Stimulated activated CD4-positive, alpha-beta T cell treated with anti-CD3 and anti-CD28 coated beads, Interleukin-15, amount 100 ng/mL, for 48 hours (primary cell): ENCODE results near the gene MLLT3.

ENCODE experiments used
- DNase-seq, 2 donors: peaks; one replicate each; pipeline ENCODE4 v3.0.0-alpha.2; 2020; ENCODE audit warnings: low read depth in 2 of 2

MLLT3 gene

DNA sequence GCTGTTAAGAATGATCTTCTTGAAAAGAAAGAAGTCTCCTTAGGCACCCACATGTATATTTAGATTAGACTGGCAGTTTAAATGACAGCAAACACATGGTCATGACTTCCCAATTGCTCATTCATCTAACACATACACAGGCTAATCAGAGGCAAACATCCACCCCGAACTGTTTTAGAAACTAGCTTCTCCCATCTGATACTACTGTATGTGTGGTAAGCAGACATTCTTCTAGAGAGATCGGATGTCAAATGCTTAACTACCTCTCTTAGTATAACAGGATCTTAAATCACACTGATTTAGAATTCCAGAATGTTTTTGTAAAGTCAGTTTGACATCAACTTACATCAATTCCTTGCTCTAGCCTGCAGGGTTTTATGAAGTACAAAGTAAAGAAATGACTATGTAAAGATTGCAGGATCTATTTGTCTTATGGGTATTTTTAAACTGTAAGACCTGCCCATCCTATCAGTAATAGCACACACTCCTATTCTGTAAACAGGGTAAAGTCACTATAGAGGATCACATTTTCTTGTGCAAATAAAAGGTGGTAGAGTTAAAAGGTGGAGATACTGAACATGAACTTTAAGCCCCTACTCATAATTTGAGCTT is 239.7 kb downstream of the MLLT3 start:
- no peak for DNase-seq

DNA sequence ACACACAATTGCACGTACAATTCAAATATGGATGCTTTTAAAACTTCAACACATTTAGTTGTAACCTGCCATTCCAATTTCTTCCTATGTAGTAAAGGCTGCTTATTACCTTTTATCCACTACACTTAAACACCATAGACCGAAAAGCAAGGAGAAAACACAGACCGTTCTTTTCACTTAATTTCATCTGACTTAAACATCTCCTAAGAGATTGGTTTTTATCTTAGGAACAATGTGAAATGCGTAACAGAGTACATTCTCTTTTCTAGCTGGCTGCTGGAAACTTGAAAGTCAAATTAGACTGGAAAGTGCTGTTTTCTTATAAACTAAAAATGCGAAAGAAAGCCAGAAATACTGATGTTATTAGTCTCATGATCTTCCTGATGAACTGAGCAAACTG is 241.8 kb downstream of the MLLT3 start:
- no peak for DNase-seq

DNA sequence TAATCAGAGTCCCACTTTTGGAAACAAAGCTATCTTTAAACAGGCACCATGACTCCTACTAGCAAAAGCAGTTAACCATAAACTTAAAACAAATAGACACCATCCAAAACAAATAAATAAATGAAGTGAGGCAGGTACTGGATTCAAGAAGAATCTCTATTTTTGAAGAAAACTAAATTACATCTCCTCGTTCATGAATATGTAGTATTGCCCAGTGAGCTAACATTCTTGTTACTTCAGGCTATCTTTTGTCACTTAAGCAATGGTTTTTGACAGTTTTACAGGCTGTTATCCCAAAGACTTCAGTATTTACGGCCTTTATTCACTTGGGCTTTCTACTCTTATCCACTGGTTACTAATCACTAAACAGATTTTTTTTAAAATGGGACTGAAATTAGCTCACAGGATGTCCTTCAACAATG is 242.5 kb downstream of the MLLT3 start:
- no peak for DNase-seq

DNA sequence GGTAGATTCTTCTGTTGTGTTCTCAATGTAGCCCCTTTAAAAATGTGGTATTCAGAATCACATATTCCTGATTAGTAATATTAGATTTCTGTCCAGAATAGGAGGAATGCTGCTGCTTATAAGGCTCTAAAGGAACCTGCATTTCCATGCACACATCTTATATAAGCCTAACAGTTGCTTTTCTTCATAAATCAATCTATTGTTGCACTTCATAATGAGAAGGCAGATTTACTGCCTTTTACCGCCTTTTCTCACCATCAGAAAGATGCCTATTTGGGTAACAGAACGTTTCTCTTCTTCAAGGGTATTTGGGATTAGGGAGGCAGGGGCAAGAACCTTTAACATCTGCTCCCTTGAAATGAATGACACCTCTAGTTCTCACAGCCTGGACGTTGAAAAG is 243.4 kb downstream of the MLLT3 start:
- no peak for DNase-seq

DNA sequence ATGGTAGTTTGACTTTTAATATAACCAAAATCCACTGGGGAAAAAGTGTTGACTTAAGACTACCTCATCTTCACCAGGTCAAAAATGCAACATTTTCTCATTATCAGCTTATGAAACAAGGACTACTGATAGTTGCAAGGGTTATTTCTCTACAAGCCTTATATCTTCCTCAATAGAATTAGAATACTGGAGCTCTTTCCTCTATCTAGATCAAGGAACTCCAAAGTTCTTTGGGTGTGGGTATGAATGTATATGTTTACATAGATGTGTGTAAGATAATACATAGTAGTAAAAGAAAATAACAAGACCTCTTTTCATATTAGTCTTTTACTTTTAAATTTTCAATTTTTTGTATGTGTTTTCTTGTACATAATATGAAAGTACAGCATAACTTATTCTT is 244.5 kb downstream of the MLLT3 start:
- DNase-seq, result no peak

DNA sequence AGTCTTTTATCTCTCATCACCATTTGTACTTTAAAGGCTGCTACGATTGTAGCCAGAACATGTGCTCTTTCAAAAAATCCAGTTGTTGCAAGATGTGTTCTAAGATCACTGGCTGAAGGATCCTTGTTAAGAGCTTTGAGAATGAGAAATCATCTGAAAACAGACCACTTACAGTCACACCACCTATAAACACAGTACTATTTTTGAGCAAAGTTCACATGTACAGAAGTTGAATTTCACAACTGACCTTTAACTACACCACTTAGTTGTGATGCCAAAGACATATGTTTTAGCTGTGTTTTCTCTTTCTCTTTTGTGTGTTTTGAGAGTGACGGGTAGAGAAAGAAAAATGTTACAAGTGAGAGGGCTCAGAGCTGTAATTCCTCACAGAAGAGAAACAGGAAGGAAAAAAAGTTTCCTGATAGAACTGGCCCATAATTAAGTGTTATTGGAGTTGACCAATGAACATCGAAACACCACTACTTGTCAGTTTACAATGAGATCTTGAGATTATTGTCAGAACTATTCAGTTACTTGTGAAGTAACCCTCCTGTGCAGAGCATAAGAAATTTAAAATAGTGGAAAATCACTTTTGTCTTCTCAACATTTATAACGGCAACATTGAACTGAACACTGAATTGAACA is 245.4 kb downstream of the MLLT3 start:
- DNase-seq, result no peak

DNA sequence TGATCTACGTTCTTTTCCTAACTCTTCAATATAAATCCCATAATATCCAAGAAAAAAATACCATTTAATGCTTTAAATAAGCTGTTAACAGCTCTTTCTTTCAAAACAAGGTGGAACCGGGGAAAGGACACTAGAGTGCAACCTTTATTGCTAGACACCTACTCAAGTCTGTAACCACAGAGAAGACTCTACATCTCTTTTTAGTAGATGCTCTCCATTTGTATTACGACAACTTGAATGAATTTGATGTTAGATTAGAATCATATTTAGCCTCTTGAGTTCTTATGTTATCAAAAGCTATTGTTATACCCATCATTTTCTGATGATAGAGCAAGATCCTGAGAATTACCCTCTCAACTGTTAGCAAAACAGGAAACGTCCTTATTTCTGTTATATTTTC is 246.3 kb downstream of the MLLT3 start:
- DNase-seq, result no peak

DNA sequence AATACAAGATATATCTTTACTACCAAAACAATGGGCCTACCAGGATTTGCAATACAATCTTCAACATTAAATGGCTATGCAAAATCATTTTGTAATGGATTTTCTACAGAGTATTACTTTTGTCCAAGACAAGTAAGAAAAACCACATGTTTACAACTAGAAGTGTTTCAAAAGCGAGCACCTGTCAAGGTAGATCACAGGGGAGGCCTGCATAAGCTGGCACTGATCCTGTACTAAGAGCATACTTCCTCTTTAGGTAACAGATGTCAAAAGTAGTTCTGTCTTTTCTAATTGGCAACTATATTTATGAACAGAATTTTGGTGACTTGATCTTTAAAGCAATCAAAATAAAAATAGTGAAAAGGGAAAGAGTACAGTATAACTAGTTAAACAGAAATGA is 249.0 kb downstream of the MLLT3 start:
- DNase-seq, result no peak

DNA sequence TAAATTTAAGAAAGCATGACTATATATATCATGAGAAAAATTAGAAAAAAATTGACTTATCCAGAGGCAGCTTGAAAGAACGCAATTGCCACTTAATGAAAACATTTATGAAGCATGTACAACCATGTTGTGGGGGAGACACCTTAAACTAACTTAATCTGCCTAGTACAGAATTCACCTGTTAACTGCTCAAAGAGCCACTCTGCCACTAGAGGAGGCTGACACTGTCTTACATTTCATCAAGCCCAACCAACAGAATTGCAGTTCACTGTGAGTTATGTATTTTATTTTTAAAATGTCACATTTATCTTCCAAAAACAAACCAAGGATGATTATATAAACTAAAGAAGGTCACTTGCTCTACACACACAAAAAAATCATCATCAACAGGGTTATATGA is 252.9 kb downstream of the MLLT3 start:
- no peak for DNase-seq

DNA sequence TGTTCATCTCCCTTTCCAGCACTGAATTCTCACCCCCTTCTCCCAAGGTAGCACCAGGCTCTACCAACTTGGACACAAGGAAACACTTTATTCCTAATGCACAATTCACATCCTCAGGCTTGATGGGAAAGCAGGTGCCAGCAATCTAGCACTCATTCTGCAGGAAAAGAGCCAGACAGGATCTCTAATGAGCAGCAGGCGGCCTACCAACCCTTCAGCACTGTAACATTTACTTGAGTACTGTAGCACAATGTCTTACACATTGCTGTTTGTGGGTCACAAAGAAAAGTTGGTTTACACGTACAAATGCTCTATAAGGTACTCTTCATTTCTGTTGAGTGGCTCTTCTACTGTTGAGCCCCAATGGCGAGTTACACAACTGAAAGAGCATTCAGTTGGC is 254.4 kb downstream of the MLLT3 start:
- no peak for DNase-seq

DNA sequence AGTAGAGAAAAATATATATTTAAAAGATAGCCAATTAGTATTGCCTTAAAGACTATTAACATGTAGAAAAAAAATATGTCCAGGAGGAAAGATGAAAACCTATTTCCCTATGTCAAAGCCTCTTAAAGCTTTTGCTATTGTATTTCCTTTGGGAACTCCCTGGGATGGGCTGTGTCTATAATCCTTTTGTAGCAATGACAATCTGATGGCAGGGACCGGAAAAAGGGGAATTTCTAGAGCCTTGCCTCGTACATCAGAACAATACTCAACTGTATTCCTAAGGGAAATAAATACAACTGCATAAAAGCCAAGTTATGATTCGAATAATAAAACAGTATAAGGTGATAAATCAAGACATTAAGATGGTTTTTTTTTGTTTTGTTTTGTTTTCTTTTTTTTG is 257.3 kb downstream of the MLLT3 start:
- no peak for DNase-seq

DNA sequence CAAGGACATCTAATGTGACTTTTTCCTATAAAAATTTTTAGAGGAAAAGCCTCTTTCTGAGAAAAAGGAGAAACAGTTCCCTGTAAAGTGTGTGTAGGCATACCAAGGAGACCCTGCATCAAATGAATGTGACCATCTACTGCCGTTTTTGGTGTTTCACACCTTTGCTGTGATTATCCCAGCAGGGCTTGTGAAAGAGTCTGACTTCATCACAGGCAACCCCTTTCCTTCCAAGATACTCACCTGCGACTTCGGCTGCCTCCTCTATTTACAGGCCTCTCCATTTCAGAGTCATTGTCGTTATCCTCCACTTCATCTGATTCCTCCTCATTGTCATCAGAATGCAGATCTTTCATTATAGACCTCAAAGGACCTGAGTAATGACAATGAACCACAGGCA is 259.1 kb downstream of the MLLT3 start:
- no peak for DNase-seq

DNA sequence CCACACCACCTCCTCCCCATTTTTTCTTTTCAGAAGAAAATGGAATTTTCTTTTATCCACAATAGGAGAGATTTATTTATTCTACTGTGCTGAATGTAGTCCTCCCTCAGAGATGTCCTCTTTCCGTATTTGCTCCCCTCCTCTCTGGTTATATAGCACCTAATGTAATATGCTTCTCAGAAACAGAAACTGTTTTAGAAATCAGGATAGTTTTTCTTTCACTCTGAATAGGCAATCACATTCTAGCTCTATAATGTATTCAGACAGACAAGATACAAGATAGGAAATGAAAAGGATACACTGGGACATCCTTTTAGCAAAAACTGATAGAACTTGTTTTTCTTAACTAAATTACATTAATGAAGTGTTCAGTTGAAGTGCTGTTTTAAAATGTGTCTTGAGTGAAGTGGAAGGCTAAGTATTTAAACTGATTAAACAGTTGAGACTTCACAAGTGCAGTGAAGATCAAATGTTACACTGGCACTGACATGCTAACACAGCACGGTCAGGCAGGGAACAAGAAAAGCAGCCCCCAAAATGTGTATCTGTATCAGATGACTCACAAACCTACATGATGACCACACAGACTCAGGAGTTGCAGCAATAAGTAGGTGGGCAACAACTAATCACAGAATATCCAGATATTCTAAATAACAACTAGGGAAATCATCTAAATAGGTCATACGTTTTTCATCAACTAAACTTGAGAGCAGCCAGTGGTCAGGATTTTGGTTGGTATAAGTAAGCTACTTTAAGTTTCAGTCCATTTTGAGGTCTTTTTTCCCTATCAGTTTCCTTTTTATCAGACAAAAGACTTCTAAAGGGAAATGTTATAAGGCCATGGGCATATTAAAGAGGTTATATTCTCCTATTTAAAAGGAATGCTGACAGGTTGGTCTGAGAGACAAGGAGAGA is 260.4 kb downstream of the MLLT3 start:
- no peak for DNase-seq

DNA sequence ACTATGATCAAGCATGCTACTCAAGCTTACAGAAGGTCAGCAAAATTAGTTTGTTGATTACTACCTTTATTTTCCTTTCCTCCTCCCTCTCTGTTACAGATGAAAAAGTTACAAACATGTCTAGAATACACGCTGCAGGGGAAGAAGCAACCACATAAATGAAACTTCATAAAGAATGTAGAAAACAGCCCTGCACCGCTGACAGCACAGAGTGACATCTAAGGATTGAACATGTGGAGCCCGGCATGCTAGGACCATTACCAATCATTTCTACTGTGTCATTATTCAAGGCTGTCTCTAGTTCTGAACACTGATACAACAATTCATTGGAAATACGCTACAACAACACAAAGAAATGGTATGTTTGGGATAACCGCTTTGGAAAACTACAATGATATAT is 261.1 kb downstream of the MLLT3 start:
- no peak for DNase-seq

DNA sequence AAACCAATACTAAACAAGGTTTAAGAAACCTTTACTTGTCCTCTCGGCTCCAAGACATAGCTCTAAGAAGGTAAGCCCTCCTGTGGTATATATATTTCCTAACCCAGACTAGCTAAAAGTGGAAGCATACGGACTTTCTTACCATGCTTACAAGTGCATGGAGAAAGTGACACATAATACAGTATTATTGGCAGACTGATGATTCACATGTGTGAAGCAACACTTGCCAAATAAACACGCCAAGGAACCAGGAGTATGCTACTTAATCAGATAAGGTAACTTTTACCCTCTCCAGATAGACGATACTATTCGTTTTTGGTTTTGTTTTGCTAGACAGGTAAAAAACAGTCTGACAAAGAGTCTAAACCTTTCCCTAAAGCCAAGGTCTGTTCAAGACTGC is 264.1 kb downstream of the MLLT3 start:
- DNase-seq, result no peak

DNA sequence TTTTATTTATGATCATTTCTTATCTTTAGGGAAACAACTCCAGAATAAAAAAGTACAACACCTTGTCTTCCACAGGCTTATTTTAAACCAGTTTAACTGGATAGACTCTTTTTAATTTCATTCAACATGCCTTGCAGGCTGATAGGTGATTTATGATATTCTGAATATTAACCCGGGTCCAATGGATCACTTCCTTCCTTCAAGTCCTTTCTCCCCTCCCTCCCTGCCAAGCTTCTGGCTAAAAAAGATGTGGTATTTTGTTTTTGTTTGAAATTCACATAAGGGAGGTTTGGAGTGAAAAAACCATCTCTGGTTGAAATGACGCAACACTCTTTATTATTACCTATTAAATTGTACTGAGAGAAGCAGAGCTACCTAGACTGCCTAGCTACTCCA is 265.3 kb downstream of the MLLT3 start:
- no peak for DNase-seq

DNA sequence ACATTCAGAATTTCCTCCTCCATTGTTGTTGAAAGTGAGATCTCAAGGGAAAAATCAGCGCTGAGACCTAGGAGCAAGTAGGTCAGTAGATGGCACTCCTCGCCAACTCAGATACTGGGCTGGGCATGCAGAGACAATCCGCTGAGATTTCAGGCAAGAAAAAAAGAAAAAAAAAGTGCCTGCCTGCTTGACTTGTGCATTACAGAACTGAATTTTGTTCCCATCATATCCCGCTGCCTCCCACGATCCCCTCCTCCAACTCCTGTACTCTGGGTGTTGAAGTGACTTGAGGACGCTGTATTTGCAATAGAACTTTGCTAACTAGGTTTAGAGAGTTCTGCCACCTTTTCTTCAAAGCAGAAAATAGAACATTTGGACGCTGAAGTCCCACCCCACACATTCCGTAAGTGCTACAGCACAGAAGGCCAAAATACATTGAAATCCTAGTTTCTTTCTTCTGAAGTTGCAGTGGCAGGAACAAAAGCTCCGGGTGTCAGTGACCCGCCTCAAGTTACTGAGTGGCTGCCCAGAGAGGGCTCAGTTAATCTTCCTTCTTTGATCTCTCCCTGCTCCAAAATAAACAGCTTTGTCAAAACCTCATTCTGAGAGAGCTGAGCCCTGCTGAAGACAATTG is 265.8 kb downstream of the MLLT3 start:
- DNase-seq, result peak; percentile 18 to 33

DNA sequence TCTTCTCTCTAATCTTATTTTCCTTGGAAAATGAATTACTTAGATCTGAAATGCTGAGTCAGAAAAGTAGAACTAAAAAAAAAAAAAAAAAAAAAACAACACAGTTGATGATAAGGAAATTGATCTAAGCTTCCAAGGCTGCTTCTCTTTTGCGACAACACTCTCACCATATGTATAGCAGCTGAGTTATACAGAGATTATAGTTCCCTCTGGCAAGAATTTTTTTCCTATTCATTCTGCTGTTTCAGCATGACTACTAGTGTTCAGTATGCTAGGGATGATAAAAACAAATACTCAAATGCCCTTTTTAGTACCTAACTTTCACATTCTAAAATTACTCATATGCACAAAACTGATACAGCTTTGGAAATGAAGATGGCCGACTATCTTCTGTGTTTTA is 267.3 kb downstream of the MLLT3 start:
- DNase-seq, result no peak

DNA sequence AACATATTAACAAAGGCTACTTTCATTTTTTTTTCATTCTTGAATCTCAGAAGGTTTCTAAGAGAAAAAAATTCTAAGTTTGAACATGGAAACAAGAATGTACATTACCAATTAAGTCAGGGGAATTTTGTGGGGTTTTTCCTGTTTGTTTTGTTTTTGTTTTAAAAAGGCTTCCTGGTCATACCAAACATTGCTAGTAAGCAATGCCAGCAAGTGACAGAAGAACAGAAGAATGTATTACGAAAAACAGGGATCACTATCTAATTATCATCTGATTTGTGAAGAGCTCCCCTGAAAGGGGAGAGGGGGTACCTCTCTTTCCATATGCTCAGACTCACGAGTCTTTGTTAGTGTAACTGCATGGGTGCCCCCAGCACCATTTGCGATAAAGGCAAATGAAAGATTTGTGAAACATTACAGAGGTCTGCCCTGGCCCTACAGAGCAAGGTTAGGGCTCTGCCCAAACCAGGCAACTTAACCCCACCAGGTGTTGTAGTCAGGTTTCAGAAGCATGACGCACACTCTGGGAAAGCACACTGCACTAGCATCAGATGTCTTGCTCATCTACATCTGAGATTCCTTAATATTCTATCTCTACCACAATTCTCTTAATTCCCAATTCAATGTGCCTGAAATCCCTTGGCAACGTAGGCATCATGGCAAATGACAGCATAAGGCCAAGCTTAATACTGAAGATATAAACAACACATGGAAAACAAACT is 268.2 kb downstream of the MLLT3 start:
- no peak for DNase-seq

DNA sequence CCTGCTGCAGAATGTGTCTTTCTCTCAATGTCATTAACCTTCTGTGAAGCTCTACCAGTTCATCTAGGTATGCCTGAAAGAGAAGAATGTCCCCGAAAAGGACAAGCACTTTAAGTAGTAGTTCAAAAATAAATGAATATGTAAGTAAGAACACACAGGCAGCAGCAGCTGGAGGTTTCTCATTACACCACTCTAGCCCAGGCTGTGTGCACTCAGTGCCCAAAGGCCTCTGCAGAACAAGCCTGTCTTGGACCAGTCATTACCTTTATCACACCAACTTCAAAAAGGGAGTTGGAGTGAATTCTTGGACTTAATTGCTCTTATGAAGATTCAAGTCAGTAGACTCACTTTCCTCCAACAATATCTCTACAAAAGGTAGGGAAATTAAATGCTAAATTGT is 268.8 kb downstream of the MLLT3 start:
- DNase-seq, result no peak

DNA sequence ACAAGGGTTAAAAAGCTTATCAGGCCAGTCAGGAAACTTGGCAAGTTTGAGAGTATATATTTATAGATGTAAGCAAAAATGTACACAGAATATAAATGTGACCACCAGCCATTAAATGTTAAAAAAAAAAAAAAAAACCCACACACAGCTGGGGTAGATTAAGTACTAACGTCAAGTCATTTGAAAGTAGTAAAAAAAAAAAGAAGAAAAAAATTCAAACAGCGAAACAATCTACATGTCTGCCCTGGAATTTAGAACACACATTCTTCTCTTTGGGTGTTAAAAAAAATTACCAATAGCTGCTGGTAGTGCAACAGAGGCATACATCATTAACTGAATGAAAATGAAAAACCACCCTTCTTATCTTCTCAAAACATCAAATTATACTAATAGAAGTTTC is 269.7 kb downstream of the MLLT3 start:
- DNase-seq, result no peak

DNA sequence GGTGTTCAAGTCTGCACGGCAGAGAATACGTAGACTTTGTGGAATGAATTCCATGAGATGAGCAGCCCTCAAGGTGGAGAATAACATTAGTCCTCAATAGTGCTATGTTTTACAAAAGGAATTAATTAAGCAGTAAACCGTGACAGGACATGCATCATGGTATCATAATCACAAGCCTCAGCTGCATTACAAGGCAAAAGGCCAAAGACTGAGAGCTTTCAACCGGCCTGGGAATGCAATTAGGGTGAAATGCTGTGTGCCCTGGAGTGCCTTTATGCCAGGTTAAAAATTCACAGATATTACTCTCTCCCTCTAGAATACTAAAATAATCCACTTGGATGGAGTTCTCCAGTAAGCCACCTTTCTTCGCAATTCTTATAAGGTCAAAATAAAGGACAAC is 270.6 kb downstream of the MLLT3 start:
- DNase-seq, result no peak
